WI38 (cell line): Measurements from ENCODE around the gene MLLT1.

Source experiments
- H3K4me3 ChIP-seq: 2 replicates; pipeline ENCODE4 v1.5.1; 2011; ENCODE audit warnings: low read depth, mild to moderate bottlenecking, control low read depth, low read length
- TF ChIP-seq, protein P1 (sequence below): IDR thresholded peaks from 2 replicates; pipeline ENCODE4 v1.5.1; 2012; ENCODE audit warnings: low read depth, mild to moderate bottlenecking, control low read depth, low read length

Gene MLLT1

DNA sequence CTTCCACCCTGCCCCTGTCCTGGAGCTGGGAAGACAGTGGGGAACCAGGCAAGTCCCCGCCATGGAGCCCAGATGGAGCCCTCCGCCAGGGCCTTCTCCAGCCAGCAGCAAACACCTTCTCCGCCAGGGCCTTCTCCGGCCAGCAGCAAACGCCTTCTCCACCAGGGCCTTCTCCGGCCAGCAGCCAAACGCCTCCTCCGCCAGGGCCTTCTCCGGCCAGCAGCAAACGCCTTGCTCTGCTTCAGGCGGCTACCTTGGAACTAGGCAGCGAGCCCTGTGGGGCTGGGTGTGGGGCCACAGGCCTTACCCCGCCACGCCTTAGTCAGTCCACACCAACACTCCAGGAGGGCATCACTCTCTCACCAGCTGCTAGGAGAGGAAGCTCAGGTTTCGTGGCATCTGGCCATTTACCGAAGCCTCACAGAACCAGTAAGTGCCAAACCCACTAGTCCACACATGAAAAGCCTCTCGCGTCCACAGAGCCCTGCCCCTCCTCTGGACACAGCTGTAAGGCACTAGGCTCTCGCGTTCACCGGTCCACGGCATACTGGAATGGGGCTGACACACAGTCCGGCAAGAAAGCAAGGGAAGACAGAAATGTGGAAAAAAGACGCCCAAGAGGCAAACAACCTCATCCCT is 41.0 kb downstream of the MLLT1 start:
- H3K4me3 ChIP-seq, result no peak overlapping the region
- TF ChIP-seq, protein P1, sequence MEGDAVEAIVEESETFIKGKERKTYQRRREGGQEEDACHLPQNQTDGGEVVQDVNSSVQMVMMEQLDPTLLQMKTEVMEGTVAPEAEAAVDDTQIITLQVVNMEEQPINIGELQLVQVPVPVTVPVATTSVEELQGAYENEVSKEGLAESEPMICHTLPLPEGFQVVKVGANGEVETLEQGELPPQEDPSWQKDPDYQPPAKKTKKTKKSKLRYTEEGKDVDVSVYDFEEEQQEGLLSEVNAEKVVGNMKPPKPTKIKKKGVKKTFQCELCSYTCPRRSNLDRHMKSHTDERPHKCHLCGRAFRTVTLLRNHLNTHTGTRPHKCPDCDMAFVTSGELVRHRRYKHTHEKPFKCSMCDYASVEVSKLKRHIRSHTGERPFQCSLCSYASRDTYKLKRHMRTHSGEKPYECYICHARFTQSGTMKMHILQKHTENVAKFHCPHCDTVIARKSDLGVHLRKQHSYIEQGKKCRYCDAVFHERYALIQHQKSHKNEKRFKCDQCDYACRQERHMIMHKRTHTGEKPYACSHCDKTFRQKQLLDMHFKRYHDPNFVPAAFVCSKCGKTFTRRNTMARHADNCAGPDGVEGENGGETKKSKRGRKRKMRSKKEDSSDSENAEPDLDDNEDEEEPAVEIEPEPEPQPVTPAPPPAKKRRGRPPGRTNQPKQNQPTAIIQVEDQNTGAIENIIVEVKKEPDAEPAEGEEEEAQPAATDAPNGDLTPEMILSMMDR, result no peak

DNA sequence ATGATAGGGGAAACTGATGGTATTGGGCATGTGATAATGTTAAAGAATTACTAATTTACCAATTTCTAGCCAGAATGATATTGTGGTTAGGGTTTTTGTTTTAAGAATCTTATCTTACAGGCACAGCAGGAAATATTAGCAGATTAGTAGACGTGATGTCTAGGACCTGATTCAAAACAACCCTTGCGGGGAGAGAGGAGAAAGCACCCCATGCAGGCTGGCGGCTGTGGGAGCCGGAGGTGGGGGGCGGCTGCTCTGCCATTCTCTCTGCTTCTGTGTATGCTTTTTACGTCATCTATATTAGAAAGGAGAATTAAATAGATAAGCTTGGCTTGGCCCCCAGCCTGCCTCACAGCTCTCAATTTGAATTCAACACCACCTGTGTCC is 41.5 kb downstream of the MLLT1 start:
- no peak overlapping the region for H3K4me3 ChIP-seq
- TF ChIP-seq, protein P1, result no peak

DNA sequence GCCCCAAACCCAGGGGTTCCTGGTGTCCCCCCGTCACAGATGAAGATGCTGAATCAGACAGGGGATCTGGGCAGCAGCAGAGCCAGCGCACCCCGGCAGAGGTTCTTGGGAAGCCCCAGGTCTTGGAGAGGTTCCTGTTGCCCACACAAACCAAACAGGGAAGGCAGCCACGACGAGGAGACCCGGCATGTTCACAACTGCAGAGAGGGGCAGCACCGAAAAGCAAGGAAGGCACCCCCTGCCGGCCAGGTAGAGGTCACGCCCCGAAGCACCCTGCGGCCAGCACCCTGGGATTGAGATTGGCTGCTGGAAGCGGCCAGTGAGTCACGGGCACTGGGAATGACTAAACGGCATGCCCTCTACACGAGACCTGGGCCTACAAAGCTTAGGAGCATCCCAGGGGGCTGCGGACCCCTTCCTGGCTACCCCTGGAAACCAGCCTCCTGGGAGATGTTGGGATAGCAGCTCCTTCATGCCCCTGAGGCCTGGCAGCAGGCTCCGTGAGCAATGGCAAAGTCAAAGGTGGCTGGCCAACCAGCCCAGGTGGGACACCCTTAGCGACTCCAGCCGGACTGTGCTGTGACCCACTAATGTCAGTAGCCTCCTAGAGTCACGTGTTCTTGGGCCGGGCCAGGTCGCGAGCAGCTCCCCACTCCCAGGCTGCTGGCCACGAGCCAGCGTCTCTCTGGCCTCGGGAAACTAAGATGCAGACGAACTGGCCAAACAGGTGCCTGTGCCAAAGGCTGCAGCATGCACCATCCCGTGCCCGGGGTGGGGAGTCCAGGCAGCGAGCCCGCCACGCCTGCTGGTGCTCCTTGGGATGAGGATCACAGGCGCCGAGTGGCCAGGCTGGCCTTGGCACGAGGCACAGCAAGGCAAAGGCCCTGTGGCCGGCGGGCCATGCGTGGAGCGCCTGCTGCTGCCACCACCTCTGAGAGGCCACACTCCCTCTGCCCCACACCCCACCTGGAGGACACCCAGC is 43.2 kb downstream of the MLLT1 start:
- H3K4me3 ChIP-seq, result no peak overlapping the region
- TF ChIP-seq, protein P1, result no peak

DNA sequence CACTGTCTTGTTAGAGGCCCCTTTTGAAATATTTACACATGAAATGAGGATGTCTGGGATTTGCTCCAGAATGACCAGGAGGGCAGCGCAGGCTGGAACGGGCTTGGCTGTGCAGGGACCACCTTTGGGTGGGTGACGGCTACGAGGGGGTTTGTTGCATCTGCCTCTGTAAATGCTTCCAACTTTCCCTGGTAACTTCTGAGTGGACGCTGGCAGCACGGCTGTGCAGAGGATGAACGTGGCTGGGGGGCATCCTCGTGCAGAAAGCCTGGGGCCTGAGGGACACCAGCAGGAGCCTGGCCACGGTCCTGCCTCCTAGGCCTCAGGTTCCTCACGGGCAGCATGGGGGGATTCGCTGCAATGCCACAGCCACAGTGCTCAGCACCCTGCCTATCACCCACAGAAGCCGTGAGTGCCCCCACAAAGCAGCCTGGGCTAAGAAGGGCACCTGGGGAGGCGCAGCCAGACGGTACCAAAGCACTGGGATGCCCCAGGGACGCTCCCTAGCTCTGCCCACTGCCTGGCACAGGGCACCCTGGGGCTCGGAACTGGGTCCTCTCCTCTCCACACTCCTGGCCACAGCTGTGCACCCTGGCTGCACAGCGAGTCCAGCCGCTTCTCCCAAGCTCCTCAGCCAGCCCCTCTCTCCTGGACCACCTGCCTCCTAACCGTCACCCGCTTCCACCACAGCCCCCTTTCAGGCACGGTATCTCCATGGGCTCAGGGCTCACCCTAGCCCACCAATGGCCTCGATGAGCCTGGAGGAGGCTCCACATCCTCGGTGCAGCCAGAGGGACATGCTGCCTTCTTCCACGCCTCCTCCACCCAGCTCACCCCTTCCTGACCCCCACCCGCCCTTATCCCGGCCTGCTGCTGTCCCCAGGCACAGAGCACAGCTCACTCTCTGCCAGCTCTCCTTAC is 44.5 kb downstream of the MLLT1 start:
- TF ChIP-seq, protein P1, result no peak

DNA sequence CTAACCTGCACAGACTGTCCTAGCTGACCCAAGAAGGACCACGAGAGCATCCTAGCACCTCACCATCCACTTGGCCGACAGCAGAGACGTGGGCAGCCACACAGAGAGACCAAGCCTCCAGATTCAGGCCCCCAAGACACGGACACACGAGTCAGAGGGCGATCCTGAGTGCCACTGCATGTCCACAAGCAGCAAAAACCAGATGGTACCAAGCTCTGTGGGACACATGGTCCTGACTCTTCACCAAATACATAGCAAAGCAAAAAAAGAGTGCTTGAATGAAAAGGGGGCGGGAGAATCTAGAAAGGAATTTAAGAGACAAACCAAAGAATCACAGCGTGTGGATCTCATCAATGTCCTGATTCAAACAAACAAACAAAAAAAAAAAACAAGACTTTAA is 45.2 kb downstream of the MLLT1 start:
- H3K4me3 ChIP-seq, result no peak overlapping the region
- TF ChIP-seq, protein P1, result no peak

More for the DNA sequence above, 44.5 kb downstream of the MLLT1 start:
- H3K4me3 ChIP-seq, result no peak overlapping the region

DNA sequence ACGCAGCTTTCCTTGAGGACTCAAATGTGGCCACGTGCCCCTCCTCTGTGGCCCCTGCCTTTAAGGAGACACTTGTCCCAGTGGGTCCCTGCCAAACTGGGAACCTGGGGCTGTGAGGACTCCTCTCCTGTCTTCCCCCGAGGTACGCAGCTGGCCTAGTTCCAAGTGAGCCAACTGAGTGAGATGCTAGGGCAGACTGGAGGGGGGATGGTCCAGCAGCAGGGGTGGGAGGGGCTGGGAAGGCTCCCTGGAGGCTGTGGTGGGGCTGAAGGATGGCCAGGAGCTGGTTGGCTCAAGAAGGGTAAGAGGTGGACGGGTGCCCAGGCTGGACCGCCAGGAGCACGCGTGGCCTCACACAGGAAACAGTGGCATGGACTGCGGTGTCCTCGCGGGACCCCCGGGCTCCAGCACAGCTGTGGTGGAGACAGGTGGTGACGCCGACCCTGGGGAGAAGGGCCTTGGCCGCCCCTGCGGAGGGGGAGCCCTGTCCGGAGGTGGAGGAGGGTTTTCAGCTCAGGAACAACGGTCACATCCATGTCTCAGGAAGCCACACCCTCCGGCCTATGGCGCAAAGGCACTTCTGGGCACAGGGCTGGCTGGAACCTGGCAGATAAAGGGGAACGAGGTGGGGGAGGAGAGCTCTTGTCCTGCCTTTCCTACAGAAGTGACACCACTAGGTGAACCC is 45.8 kb downstream of the MLLT1 start:
- TF ChIP-seq, protein P1, result no peak
- no peak overlapping the region for H3K4me3 ChIP-seq
